CD4-positive, alpha-beta T cell (primary cell): ENCODE results near the gene PTPRN2. TPM values are rescaled to one million over a fixed set of nuclear protein-coding genes. Genes with fewer than 3 reads are reported as not detected.

Experiments
- ATAC-seq: fragments of 200-7000 bp; cut with Tn5 transposase; one replicate; pipeline ENCODE4 v1.10.0; 2022; ENCODE audit warnings: mild to moderate bottlenecking; ENCODE audit not compliant: poor library complexity
- CTCF ChIA-PET: fragments of 350-600 bp; sonication (Branson Sonifier 250); formaldehyde crosslinking; loops from one replicate; lab custom pipeline; 2021; ENCODE audit warnings: antibody characterized with exemption, inconsistent platforms; lab: Charles Lee
- POLR2A ChIA-PET: fragments of 350-600 bp; sonication (Branson Sonifier 250); formaldehyde crosslinking; loops from one replicate; lab custom pipeline; 2021; ENCODE audit warnings: antibody characterized with exemption, inconsistent platforms; lab: Charles Lee
- DNase-seq, 14 experiments: peaks; one replicate each; pipeline ENCODE4 v3.0.0-alpha.2; 2013 to 2020; ENCODE audit warnings: mixed read lengths in 2 of 14
- H3K27ac ChIP-seq, 2 donors: one replicate each; pipeline versions ENCODE4 v1.5.1 to v1.7.0; 2013; ENCODE audit warnings: low read length in 2 of 2, low read depth in 1 of 2, mild to moderate bottlenecking in 1 of 2
- H3K27me3 ChIP-seq, 2 experiments: 1 replicate in 1 of 2; 2 replicates in 1 of 2; pipeline versions ENCODE4 v1.6.1 to v1.7.0; 2013; ENCODE audit warnings: low read length in 2 of 2, control low read depth in 1 of 2, mild to moderate bottlenecking in 1 of 2, moderate library complexity in 1 of 2; ENCODE audit not compliant: insufficient read depth in 2 of 2, control insufficient read depth in 1 of 2
- H3K36me3 ChIP-seq: one replicate; pipeline ENCODE4 v1.6.1; 2013; ENCODE audit warnings: low read length, control low read depth; ENCODE audit not compliant: insufficient read depth
- H3K4me1 ChIP-seq: one replicate; pipeline ENCODE4 v1.6.1; 2013; ENCODE audit warnings: low read length, control low read depth; ENCODE audit not compliant: insufficient read depth
- H3K4me3 ChIP-seq: one replicate; pipeline ENCODE4 v1.5.1; 2013; ENCODE audit warnings: mild to moderate bottlenecking, low read length, moderate library complexity
- H3K9me3 ChIP-seq, 2 experiments: 1 replicate in 1 of 2; 2 replicates in 1 of 2; pipeline versions ENCODE4 v1.6.1 to v1.7.0; 2013; ENCODE audit warnings: low read length in 2 of 2, mild to moderate bottlenecking in 2 of 2, control low read depth in 1 of 2, moderate library complexity in 1 of 2; ENCODE audit not compliant: control insufficient read depth in 1 of 2, insufficient read depth in 1 of 2
- H3K27ac Mint-ChIP-seq: one replicate; pipeline ENCODE4 v1.8.0; 2020; ENCODE audit warnings: mixed read lengths
- H3K27me3 Mint-ChIP-seq: one replicate; pipeline ENCODE4 v1.8.0; 2021; ENCODE audit warnings: mixed read lengths
- H3K36me3 Mint-ChIP-seq: one replicate; pipeline ENCODE4 v1.8.0; 2021; ENCODE audit warnings: low read depth, mixed read lengths
- H3K4me1 Mint-ChIP-seq: one replicate; pipeline ENCODE4 v1.8.0; 2021; ENCODE audit warnings: low read depth, mixed read lengths
- H3K4me3 Mint-ChIP-seq: one replicate; pipeline ENCODE4 v1.8.0; 2020; ENCODE audit warnings: mild to moderate bottlenecking, mixed read lengths
- H3K9me3 Mint-ChIP-seq: one replicate; pipeline ENCODE4 v1.8.0; 2020; ENCODE audit warnings: mixed read lengths
- intact Hi-C, 2 experiments: fragments of 100-400 bp; cut with DNase I in 1 of 2; cut with micrococcal nuclease in 1 of 2; formaldehyde crosslinking; loops; one replicate each; pipeline versions ENCODE4 v1.15.1 to v1.9.0; 2023 to 2025; cut with DNase I, micrococcal nuclease
- total RNA-seq, 174 experiments: library from RNA in 2 of 174; stranded (reverse) in 2 of 174; gene quantifications; one replicate each; pipeline ENCODE4 v1.2.3 and lab custom pipeline; 2021 to 2026
- TF ChIP-seq, protein P1 (sequence below): fragments of 200-600 bp; IDR thresholded peaks from one replicate; pipeline ENCODE4 v1.8.0; 2022; ENCODE audit warnings: antibody characterized with exemption, mild to moderate bottlenecking

Gene PTPRN2
- total RNA-seq, 2 experiments from 2014 or later: 0.34 to 0.44 TPM

DNA sequence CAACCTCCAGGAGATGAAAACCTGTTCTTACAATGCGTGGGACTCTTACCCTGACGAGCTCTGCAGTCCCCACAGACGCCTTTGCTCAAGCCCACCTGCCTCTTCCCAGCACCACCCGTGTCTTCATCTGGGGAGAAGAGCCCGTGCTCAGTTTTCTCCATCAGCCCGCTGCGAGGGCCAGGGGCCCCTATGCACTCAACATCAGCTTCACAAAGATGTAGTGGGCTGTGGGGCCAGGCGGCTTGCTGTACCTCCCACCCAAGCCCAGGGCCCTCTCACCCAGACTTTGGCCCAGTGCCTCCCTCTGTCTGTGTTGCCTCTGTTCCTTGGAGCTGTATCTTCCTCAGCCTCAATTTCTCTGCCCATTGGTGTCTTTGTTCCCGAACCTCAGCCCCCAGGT, 814.3 kb downstream of the PTPRN2 start:
- Histone ChIP-seq H3K4me3 (no peak overlapping the region), H3K27me3 (peaks cover 4 to 7% of the 10 kb centered on the region in 2 experiments), H3K4me1 (no peaks in the 10 kb centered on the region), H3K9me3 (peaks cover 0 to 26% of the 10 kb centered on the region in 2 experiments), H3K36me3 (no peaks in the 10 kb centered on the region), H3K27ac (no peak overlapping the region)
- H3K27ac Mint-ChIP-seq: no peak overlapping the region
- peaks cover 48% of the 10 kb centered on the region for H3K27me3 Mint-ChIP-seq
- TF ChIP-seq, protein P1, sequence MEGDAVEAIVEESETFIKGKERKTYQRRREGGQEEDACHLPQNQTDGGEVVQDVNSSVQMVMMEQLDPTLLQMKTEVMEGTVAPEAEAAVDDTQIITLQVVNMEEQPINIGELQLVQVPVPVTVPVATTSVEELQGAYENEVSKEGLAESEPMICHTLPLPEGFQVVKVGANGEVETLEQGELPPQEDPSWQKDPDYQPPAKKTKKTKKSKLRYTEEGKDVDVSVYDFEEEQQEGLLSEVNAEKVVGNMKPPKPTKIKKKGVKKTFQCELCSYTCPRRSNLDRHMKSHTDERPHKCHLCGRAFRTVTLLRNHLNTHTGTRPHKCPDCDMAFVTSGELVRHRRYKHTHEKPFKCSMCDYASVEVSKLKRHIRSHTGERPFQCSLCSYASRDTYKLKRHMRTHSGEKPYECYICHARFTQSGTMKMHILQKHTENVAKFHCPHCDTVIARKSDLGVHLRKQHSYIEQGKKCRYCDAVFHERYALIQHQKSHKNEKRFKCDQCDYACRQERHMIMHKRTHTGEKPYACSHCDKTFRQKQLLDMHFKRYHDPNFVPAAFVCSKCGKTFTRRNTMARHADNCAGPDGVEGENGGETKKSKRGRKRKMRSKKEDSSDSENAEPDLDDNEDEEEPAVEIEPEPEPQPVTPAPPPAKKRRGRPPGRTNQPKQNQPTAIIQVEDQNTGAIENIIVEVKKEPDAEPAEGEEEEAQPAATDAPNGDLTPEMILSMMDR: no peak
- DNase-seq: no peak
- POLR2A ChIA-PET: no interaction called here
- no peak for ATAC-seq
- no peaks in the 10 kb centered on the region for H3K4me1 Mint-ChIP-seq
- H3K4me3 Mint-ChIP-seq: no peak overlapping the region
- H3K36me3 Mint-ChIP-seq: no peaks in the 10 kb centered on the region
- CTCF ChIA-PET: no interaction called here
- intact Hi-C loops: no loop called here
- peaks cover 6% of the 10 kb centered on the region for H3K9me3 Mint-ChIP-seq

DNA sequence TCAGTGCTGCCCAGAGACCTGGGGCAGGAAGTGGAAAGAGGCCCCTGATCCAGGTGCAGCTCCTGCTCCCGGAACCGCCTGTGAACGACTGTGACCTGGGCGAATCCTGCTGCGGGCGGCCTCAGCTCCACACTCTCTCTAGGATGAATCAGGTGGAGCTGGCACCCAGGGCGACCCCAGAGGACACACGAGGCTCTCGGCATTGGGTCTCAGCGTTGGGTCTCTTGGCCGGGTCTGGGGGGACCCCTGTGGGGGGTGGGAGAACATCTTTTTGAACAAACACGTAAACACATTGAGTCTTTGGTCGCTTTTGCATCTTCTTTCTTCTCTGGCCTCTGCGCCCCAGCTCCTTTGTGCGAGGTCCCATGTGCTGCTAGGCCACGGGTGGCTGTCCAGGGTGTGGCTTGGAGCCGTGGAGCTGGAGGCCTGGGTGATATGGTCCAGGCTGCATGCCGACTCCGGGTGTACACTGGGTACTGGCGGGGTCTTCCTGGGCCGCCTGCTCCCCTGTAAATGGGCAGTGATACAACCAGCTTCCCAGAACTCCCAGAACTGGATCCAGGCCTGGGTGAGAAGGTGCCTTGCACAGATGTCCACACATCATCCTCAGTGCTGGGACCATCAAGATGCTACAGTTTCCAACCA, 815.0 kb downstream of the PTPRN2 start:
- H3K4me3 ChIP-seq: no peak overlapping the region
- H3K36me3 ChIP-seq: no peaks in the 10 kb centered on the region
- CTCF ChIA-PET: no interaction called here
- POLR2A ChIA-PET: no interaction called here
- peaks cover 0 to 28% of the 10 kb centered on the region in 2 experiments for H3K9me3 ChIP-seq
- H3K27ac ChIP-seq: no peak overlapping the region
- Mint-ChIP-seq H3K4me1 (no peaks in the 10 kb centered on the region), H3K27me3 (peaks cover 43% of the 10 kb centered on the region), H3K4me3 (no peak overlapping the region), H3K36me3 (no peaks in the 10 kb centered on the region), H3K27ac (no peak overlapping the region), H3K9me3 (peaks cover 6% of the 10 kb centered on the region)
- peaks cover 4 to 7% of the 10 kb centered on the region in 2 experiments for H3K27me3 ChIP-seq
- ATAC-seq: no peak
- TF ChIP-seq, protein P1: no peak
- H3K4me1 ChIP-seq: no peaks in the 10 kb centered on the region
- no peak for DNase-seq
- intact Hi-C loops: no loop called here

DNA sequence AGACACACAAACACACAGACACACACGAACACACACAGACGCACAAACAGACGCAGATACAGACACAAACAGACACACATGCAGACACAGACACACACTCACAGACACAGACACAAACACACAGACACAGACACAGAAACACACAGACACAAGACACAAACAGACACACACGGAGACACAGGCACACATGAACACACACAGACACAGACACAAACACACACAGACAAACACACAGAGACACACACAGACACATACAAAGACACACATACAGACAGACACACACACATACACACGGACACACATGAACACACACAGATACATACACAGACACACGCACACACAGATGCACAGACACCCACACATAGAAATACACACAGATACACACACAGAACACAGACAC, 815.9 kb downstream of the PTPRN2 start:
- intact Hi-C loops: no loop called here
- no peak for DNase-seq
- POLR2A ChIA-PET: no interaction called here
- Mint-ChIP-seq H3K27ac (no peak overlapping the region), H3K4me3 (no peak overlapping the region), H3K36me3 (no peaks in the 10 kb centered on the region), H3K9me3 (peaks cover 6% of the 10 kb centered on the region), H3K4me1 (no peaks in the 10 kb centered on the region), H3K27me3 (peaks cover 34% of the 10 kb centered on the region)
- Histone ChIP-seq H3K4me1 (no peaks in the 10 kb centered on the region), H3K9me3 (peaks cover 0 to 28% of the 10 kb centered on the region in 2 experiments), H3K4me3 (no peak overlapping the region), H3K27ac (no peak overlapping the region), H3K27me3 (peaks cover 0 to 8% of the 10 kb centered on the region in 2 experiments), H3K36me3 (no peaks in the 10 kb centered on the region)
- ATAC-seq: no peak
- CTCF ChIA-PET: no interaction called here
- TF ChIP-seq, protein P1: no peak
